K562 (cell line): ENCODE data around the gene CHCHD6. TPM values are rescaled to one million over a fixed set of nuclear protein-coding genes. Genes with fewer than 3 reads are reported as not detected.

Experiments
- KLF16 ChIP-seq: IDR thresholded peaks from 2 replicates; pipeline ENCODE4 v1.6.1; 2016; ENCODE audit warnings: antibody characterized with exemption
- MEIS2 ChIP-seq: fragments of 450-650 bp; IDR thresholded peaks from 2 replicates; pipeline ENCODE4 v1.6.1; 2014; ENCODE audit warnings: mild to moderate bottlenecking; ENCODE audit not compliant: partially characterized antibody
- POLR2AphosphoS2 ChIP-seq: IDR thresholded peaks from 2 replicates; pipeline ENCODE4 v1.6.1; 2012; ENCODE audit warnings: low read length, improper control_type of control experiment
- SUPT5H ChIP-seq: fragments of 450-650 bp; IDR thresholded peaks from 2 replicates; pipeline ENCODE4 v1.6.1; 2016
- TAF15 ChIP-seq: fragments of 200-400 bp; formaldehyde crosslinking; IDR thresholded peaks from 2 replicates; pipeline ENCODE4 v1.6.1; 2017; ENCODE audit warnings: mild to moderate bottlenecking, low read depth, low read length, moderate library complexity
- ZNF224 ChIP-seq: sonication (generic); formaldehyde crosslinking; IDR thresholded peaks from 2 replicates; pipeline ENCODE4 v1.8.0; 2022; ENCODE audit warnings: mild to moderate bottlenecking, missing genetic modification reagents
- polyA plus RNA-seq, 8 experiments: library from polyadenylated mRNA; depleted of rRNA in 4 of 8; stranded (reverse) in 5 of 8; unstranded in 3 of 8; fragments of >200 nt; fragmentation: Nextera tagmentation in 2 of 8; fragmentation: Illumina TruSeq in 1 of 8; extraction: Ambion mirVana in 2 of 8; extraction: Trizol in 1 of 8; gene quantifications; 2 replicates each; pipeline versions ENCODE4 v1.2.1 to v1.2.3, GENCODE V29; 2011 to 2014; ENCODE audit warnings: inconsistent platforms in 1 of 8, missing spikeins in 1 of 8
- total RNA-seq, 7 experiments: library from RNA; depleted of rRNA in 6 of 7; stranded (reverse); fragments of >200 nt in 6 of 7; fragmentation: Illumina TruSeq in 2 of 7; extraction: Trizol in 2 of 7; gene quantifications; 2 replicates each; pipeline versions ENCODE4 v1.2.1 to v1.2.3, GENCODE V29; 2011 to 2021; ENCODE audit warnings: low replicate concordance in 1 of 7
- TF ChIP-seq, protein P1 (sequence below): fragments of 450-650 bp; IDR thresholded peaks from 2 replicates; pipeline ENCODE4 v1.6.1; 2017; ENCODE audit warnings: antibody characterized with exemption, mild to moderate bottlenecking
- TF ChIP-seq, protein P2 (sequence below): fragments of 450-650 bp; IDR thresholded peaks from 2 replicates; pipeline ENCODE4 v1.7.1; 2018; ENCODE audit warnings: mild to moderate bottlenecking, low read depth; ENCODE audit not compliant: partially characterized antibody
- TF ChIP-seq, protein P3 (sequence below): fragments of 200-800 bp; sonication (Bioruptor generic); IDR thresholded peaks from 2 replicates; pipeline ENCODE4 v1.6.1; 2017; ENCODE audit warnings: missing genetic modification characterization, missing compliant biosample characterization

Gene CHCHD6
- total and polyA plus RNA-seq, 9 of the 15 experiments (the other 6 are each of a cell fraction or from before 2014, with no cell fraction given): 4.6 to 18.6 (median 10.9) TPM

DNA sequence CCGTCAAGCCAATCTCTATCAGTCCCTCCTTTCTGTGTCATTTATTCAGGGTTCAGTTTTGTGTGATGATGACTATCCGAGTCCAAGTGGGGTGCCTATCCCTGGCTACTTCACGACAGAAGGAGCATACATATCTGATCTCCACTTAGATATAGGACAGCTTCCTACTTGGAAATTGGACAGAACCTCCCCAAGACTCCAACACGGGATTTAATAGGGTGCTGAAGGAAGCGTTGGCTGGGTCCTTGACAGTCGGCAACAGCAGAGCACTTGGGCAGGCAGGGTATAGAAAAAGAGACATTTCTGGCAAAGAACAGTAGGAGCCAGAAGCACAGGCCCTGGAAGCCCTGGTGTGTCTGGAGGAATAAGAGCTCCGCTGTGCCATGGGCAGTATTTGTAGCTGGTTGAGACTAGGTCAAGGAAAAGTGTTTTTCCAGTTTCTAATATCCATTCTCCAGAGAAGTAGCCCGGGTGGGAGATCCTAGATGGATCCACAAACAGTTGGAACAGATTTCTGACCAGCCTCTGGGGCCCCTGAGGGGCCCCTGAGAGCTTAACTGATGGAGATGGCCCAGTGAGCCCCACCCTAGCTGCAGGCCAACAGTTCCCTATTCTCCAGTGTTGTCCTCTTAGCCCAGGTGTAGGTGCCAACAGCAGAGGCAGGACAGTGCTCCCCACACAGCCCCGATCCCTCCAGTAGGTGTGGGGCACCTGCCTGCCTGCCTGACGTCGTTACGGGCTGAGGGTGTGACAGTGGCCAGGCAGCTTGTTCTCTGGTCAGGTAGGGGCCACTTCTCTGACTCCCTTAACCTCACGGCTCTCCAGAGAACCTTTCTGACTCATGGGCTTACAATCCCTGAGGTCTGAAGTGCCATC lies 130.8 kb downstream of the CHCHD6 start (continued):
- TF ChIP-seq, protein P1, sequence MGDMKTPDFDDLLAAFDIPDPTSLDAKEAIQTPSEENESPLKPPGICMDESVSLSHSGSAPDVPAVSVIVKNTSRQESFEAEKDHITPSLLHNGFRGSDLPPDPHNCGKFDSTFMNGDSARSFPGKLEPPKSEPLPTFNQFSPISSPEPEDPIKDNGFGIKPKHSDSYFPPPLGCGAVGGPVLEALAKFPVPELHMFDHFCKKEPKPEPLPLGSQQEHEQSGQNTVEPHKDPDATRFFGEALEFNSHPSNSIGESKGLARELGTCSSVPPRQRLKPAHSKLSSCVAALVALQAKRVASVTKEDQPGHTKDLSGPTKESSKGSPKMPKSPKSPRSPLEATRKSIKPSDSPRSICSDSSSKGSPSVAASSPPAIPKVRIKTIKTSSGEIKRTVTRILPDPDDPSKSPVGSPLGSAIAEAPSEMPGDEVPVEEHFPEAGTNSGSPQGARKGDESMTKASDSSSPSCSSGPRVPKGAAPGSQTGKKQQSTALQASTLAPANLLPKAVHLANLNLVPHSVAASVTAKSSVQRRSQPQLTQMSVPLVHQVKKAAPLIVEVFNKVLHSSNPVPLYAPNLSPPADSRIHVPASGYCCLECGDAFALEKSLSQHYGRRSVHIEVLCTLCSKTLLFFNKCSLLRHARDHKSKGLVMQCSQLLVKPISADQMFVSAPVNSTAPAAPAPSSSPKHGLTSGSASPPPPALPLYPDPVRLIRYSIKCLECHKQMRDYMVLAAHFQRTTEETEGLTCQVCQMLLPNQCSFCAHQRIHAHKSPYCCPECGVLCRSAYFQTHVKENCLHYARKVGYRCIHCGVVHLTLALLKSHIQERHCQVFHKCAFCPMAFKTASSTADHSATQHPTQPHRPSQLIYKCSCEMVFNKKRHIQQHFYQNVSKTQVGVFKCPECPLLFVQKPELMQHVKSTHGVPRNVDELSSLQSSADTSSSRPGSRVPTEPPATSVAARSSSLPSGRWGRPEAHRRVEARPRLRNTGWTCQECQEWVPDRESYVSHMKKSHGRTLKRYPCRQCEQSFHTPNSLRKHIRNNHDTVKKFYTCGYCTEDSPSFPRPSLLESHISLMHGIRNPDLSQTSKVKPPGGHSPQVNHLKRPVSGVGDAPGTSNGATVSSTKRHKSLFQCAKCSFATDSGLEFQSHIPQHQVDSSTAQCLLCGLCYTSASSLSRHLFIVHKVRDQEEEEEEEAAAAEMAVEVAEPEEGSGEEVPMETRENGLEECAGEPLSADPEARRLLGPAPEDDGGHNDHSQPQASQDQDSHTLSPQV: no peak
- TF ChIP-seq MEIS2: no peak
- TF ChIP-seq, protein P2, sequence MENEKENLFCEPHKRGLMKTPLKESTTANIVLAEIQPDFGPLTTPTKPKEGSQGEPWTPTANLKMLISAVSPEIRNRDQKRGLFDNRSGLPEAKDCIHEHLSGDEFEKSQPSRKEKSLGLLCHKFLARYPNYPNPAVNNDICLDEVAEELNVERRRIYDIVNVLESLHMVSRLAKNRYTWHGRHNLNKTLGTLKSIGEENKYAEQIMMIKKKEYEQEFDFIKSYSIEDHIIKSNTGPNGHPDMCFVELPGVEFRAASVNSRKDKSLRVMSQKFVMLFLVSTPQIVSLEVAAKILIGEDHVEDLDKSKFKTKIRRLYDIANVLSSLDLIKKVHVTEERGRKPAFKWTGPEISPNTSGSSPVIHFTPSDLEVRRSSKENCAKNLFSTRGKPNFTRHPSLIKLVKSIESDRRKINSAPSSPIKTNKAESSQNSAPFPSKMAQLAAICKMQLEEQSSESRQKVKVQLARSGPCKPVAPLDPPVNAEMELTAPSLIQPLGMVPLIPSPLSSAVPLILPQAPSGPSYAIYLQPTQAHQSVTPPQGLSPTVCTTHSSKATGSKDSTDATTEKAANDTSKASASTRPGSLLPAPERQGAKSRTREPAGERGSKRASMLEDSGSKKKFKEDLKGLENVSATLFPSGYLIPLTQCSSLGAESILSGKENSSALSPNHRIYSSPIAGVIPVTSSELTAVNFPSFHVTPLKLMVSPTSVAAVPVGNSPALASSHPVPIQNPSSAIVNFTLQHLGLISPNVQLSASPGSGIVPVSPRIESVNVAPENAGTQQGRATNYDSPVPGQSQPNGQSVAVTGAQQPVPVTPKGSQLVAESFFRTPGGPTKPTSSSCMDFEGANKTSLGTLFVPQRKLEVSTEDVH: no peak
- no peak for TF ChIP-seq POLR2AphosphoS2
- TF ChIP-seq ZNF224 (CRISPR knock-in tag): no peak
- TF ChIP-seq, protein P3, sequence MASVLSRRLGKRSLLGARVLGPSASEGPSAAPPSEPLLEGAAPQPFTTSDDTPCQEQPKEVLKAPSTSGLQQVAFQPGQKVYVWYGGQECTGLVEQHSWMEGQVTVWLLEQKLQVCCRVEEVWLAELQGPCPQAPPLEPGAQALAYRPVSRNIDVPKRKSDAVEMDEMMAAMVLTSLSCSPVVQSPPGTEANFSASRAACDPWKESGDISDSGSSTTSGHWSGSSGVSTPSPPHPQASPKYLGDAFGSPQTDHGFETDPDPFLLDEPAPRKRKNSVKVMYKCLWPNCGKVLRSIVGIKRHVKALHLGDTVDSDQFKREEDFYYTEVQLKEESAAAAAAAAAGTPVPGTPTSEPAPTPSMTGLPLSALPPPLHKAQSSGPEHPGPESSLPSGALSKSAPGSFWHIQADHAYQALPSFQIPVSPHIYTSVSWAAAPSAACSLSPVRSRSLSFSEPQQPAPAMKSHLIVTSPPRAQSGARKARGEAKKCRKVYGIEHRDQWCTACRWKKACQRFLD (CRISPR knock-in tag): no peak
- TF ChIP-seq SUPT5H: no peak
- TF ChIP-seq TAF15: no peak
- no peak for TF ChIP-seq KLF16
